HG03097 (cell line): Measurements from ENCODE around the gene NCAPG.
A peak's percentile ranks its signal among the peaks of the same experiment; 100 is the strongest.

Source experiments
- ATAC-seq: cut with Tn5 transposase; IDR thresholded peaks from one replicate; pipeline ENCODE4 v1.9.1; 2021; ENCODE audit not compliant: unreplicated experiment, low FRiP score

Gene NCAPG

GRCh38 chr4:17810260-17811077 is at the start of gene NCAPG, which contains the start of gene DCAF16:
NCAPG (plus strand) TSS chr4:17810979; CDS start chr4:17811078, 99 bp downstream.
DCAF16 (minus strand) TSS chr4:17810757; CDS start chr4:17804141, 6,616 bp downstream.
- ATAC-seq: peak; percentile 88

- ATAC-seq: no peak
Measured at GRCh38 chr4:17761062-17761461, 49.7 kb upstream of the NCAPG start.

- ATAC-seq: no peak
Measured at GRCh38 chr4:17762726-17763125, 48.1 kb upstream of the NCAPG start.

GRCh38 chr4:17763416-17763815 is 47.4 kb upstream of the NCAPG start:
- ATAC-seq: no peak

GRCh38 chr4:17763931-17764330 is 46.8 kb upstream of the NCAPG start:
- ATAC-seq: no peak

GRCh38 chr4:17765514-17766286 is 45.1 kb upstream of the NCAPG start:
- ATAC-seq: no peak

GRCh38 chr4:17766826-17767458 is 43.8 kb upstream of the NCAPG start:
- no peak for ATAC-seq

- no peak for ATAC-seq
Measured at GRCh38 chr4:17769406-17770174, 41.2 kb upstream of the NCAPG start.

GRCh38 chr4:17770845-17771244 is 39.9 kb upstream of the NCAPG start:
- no peak for ATAC-seq

- ATAC-seq: no peak
Measured at GRCh38 chr4:17771284-17771908, 39.4 kb upstream of the NCAPG start.

- no peak for ATAC-seq
Measured at GRCh38 chr4:17773135-17773698, 37.6 kb upstream of the NCAPG start.

GRCh38 chr4:17778431-17778830 is 32.3 kb upstream of the NCAPG start:
- no peak for ATAC-seq

- no peak for ATAC-seq
Measured at GRCh38 chr4:17780501-17781299, 30.1 kb upstream of the NCAPG start.

- ATAC-seq: no peak
Measured at GRCh38 chr4:17781300-17782287, 29.2 kb upstream of the NCAPG start, which contains the start of gene FAM184B. FAM184B (minus strand) TSS chr4:17781621; CDS start chr4:17781299, 322 bp downstream.

GRCh38 chr4:17785858-17786257 is 24.9 kb upstream of the NCAPG start:
- ATAC-seq: no peak

GRCh38 chr4:17786567-17786966 is 24.2 kb upstream of the NCAPG start:
- no peak for ATAC-seq

- no peak for ATAC-seq
Measured at GRCh38 chr4:17787315-17787714, 23.5 kb upstream of the NCAPG start.

- no peak for ATAC-seq
Measured at GRCh38 chr4:17788956-17789355, 21.8 kb upstream of the NCAPG start.
